ENCODE measurements around the gene RALGPS1. TPM values are rescaled to one million over a fixed set of nuclear protein-coding genes. Genes with fewer than 3 reads are reported as not detected.

Gene RALGPS1
- total and polyA plus RNA-seq, 2 of the 8 experiments (the other 6 are each of a cell fraction or from before 2014, with no cell fraction given): 20.0 to 23.5 TPM

- Histone ChIP-seq H4K8ac (ENCODE audit: extremely low read depth, insufficient read depth, low read length) (no peak overlapping the region), H3K14ac (ENCODE audit: insufficient read length) (no peak overlapping the region), H2AK5ac (ENCODE audit: low read depth, low read length) (no peak overlapping the region), H4K91ac (replicated peaks; ENCODE audit: insufficient read length, low read length) (no peak overlapping the region), H4K5ac (ENCODE audit: insufficient read length, low read depth, low read length) (no peak overlapping the region), H3K9me3 (ENCODE audit: insufficient read depth in 2 of 2, low read depth in 1 of 2, low read length in 1 of 2) (no peaks in the 10 kb centered on the region), H3K9ac (replicated peaks in 1 of 4; ENCODE audit: extremely low read depth in 1 of 4, low read depth in 3 of 4, low read length in 3 of 4) (no peak overlapping the region), H3K27me3 (replicated peaks in 1 of 4; ENCODE audit: control insufficient read depth in 3 of 4, extremely low read depth in 1 of 4, insufficient read depth in 3 of 4, low read length in 3 of 4) (no peaks in the 10 kb centered on the region), H3K36me3 (ENCODE audit: control insufficient read depth in 2 of 4, insufficient read depth in 4 of 4, low read length in 3 of 4) (no peaks in the 10 kb centered on the region; a peak in 2 of 8 replicates), H3K23ac (ENCODE audit: insufficient read length) (no peak overlapping the region), H3K79me1 (ENCODE audit: low read depth, low read length) (no peaks in the 10 kb centered on the region), H2BK120ac (replicated peaks; ENCODE audit: low read depth, low read length) (no peak overlapping the region), H3K4me2 (ENCODE audit: insufficient read depth in 1 of 2, low read depth in 2 of 2, low read length in 2 of 2) (no peak overlapping the region), H4K20me1 (replicated peaks in 1 of 2; ENCODE audit: control insufficient read depth in 1 of 2, insufficient read depth in 2 of 2, low read length in 2 of 2) (no peaks in the 10 kb centered on the region), H3K27ac (ENCODE audit: low read depth, low read length) (no peak overlapping the region), H3K79me2 (ENCODE audit: control insufficient read depth in 1 of 2, insufficient read depth in 2 of 2, low read length in 2 of 2) (no peaks in the 10 kb centered on the region), H3K23me2 (ENCODE audit: low read depth, low read length) (no peaks in the 10 kb centered on the region), H2BK12ac (ENCODE audit: low read depth, low read length) (no peak overlapping the region), H2BK15ac (ENCODE audit: low read length) (no peak overlapping the region), H3K18ac (ENCODE audit: extremely low read depth, low read length) (no peak overlapping the region), H2BK5ac (ENCODE audit: low read depth, low read length) (no peak overlapping the region), H2BK20ac (ENCODE audit: low read length) (no peak overlapping the region), H3K4ac (replicated peaks; ENCODE audit: insufficient read length, low read depth, low read length) (no peak overlapping the region), H3K4me1 (replicated peaks in 1 of 4; ENCODE audit: control insufficient read depth in 3 of 4, insufficient read depth in 4 of 4, low read length in 3 of 4) (no peaks in the 10 kb centered on the region), H3K4me3 (ENCODE audit: extremely low read depth in 1 of 4, insufficient read depth in 2 of 4, low read depth in 3 of 4, low read length in 4 of 4) (no peak overlapping the region), H3K56ac (replicated peaks; ENCODE audit: insufficient read length, low read depth, low read length) (no peak overlapping the region), H2AFZ (ENCODE audit: low read length) (no peak overlapping the region)
- WGBS, 2 experiments (ENCODE audit: extremely low coverage in 1 of 2, insufficient coverage in 1 of 2, insufficient read length in 1 of 2, insufficient replicate concordance in 2 of 2, low coverage in 1 of 2, low lambda C conversion rate in 2 of 2, missing lambda C conversion rate in 1 of 2): 88% methylated on average over 4 of the region's 4 CpGs; no CpG with 5 or more reads in 1 of the 2 experiments
- POLR2A ChIA-PET (ENCODE audit: partially characterized antibody): interaction anchor here (1.6 kb wide), 1 partner anchor 10 kb away, joined by 3 read pairs; no protein-coding TSS in a partner anchor
- CTCF ChIA-PET (ENCODE audit: partially characterized antibody): interaction anchor here (0.8 to 1.6 kb wide), 4 partner anchors 38 to 232 kb away, joined by 3 to 6 read pairs (median 4); no protein-coding TSS in a partner anchor
- DNase-seq (ENCODE audit: low read depth in 1 of 2, low spot score in 2 of 2): no peak
- FAIRE-seq: no peak
- TF ChIP-seq ZNF274 (IDR thresholded peaks at IDR 0.05; ENCODE audit: borderline replicate concordance, extremely low read depth, low read length) (no peak), CTBP2 (IDR thresholded peaks at IDR 0.05; ENCODE audit: borderline replicate concordance, insufficient read depth, insufficient read length, low read length) (no peak), BRCA1 (IDR thresholded peaks at IDR 0.05; ENCODE audit: low read depth, low read length) (no peak), CHD2 (IDR thresholded peaks at IDR 0.05; ENCODE audit: low read length) (no peak), BACH1 (IDR thresholded peaks at IDR 0.05; ENCODE audit: low read length) (no peak), EZH2 (IDR thresholded peaks at IDR 0.05; ENCODE audit: low read depth, low read length, severe bottlenecking) (no peak), NANOG (IDR thresholded peaks at IDR 0.05; ENCODE audit: insufficient read depth, low read depth, low read length, poor library complexity, severe bottlenecking) (no peak), SAP30 (IDR thresholded peaks at IDR 0.05; ENCODE audit: insufficient read depth, insufficient replicate concordance, low read length) (no peak), YY1 (IDR thresholded peaks at IDR 0.05; ENCODE audit: low read depth, low read length) (no peak)
Observed at GRCh38 chr9:127173063-127173462, 258.5 kb downstream of the RALGPS1 start.

Measured in H1 (cell line).